Measurements from ENCODE around the gene ZMYM2. TPM values are rescaled to one million over a fixed set of nuclear protein-coding genes. Genes with fewer than 3 reads are reported as not detected.
A peak's percentile ranks its signal among the peaks of the same experiment; 100 is the strongest.

ZMYM2 gene
- total RNA-seq, 1 donor from 2014 or later: 109 TPM

DNA sequence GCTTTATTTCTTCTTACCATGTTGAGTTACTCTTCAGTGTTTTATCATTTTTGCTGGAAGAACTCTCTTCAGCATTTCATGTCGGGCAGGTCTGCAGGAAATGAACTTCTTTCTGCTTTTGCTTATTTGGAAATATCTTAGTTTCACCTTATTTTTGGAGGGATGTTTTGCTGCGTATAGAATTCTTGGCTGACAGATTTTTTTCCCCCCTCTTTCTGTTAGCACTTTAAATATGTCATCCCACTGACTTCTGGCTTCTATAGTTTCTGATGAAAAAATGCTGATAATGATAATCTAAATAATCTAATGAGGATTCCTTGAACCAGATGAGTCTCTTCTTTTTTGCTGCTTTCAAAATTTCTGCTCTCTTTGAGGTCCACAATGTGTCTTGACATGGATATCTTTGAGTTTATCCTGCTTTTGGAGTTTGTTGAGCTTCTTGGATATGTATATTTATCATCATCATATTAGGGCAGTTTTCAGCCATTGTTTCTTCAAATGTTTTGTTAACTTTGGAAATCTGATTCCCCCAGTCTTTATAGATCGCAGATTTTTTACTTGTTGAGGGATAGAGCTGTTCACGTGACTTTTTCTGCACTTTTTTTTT is 20.4 kb downstream of the ZMYM2 start:
- Mint-ChIP-seq H3K4me1 (ENCODE audit: low read depth, unreplicated experiment) (peaks cover 7% of the 10 kb centered on the region), H3K27ac (ENCODE audit: unreplicated experiment) (peak overlapping the region; percentile 27), H3K27me3 (ENCODE audit: low read depth, unreplicated experiment) (no peaks in the 10 kb centered on the region), H3K9me3 (ENCODE audit: unreplicated experiment) (peaks cover 3% of the 10 kb centered on the region), H3K4me3 (ENCODE audit: unreplicated experiment) (no peak overlapping the region), H3K36me3 (ENCODE audit: low read depth, unreplicated experiment) (peaks cover 25% of the 10 kb centered on the region)
- Histone ChIP-seq H3K79me2 (ENCODE audit: insufficient read depth, low read length) (peaks cover 96% of the 10 kb centered on the region), H2AFZ (ENCODE audit: low read depth, low read length) (no peak overlapping the region), H3K9me3 (ENCODE audit: insufficient read depth, low read depth, low read length) (no peaks in the 10 kb centered on the region), H3K4me3 (ENCODE audit: insufficient read depth, low read depth, low read length) (no peak overlapping the region), H3K4me2 (ENCODE audit: low read length) (no peak overlapping the region), H3K27ac (ENCODE audit: low read depth, low read length) (no peak overlapping the region), H4K20me1 (ENCODE audit: insufficient read depth, low read length) (peaks cover 69% of the 10 kb centered on the region), H3K27me3 (ENCODE audit: insufficient read depth, low read length) (no peaks in the 10 kb centered on the region), H3K9ac (ENCODE audit: low read length) (no peak overlapping the region), H3K4me1 (ENCODE audit: insufficient read depth, low read length) (no peaks in the 10 kb centered on the region), H3K36me3 (ENCODE audit: insufficient read depth, low read length) (peaks cover 5% of the 10 kb centered on the region)
- FAIRE-seq (peak; percentile 23), DNase-seq (ENCODE audit: low read depth) (no peak)
- TF ChIP-seq EZH2 (IDR thresholded peaks at IDR 0.05; ENCODE audit: insufficient read depth, low read length) (no peak), CTCF (IDR thresholded peaks at IDR 0.05; ENCODE audit: insufficient read depth, low read depth, low read length) (no peak)

DNA sequence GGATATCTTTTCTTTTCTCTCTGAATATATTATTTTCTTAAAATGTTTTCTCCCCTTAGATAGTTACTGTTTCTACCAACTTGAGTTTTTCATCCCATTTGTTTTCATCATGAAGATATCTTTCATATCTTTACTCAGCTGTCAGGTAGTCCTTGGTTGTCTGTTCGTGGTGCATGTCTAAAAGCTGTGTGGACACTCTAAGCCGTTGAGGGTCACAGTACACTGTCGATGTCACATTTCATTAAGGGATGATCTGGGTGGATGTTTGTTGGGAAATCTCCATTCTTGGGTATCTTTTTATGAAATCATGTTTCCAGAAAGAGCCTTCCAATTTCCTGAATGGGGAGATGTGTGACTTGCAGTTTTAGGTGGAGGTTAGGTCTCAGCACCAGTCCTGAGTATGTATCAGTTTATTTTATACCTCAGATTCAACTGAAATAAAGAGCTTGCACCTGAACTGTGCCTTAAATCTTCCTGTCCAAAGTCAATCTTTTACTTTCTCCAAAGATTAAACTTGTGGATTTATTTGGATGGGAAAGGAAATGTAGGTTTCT is 23.2 kb downstream of the ZMYM2 start:
- Histone ChIP-seq H4K20me1 (ENCODE audit: insufficient read depth, low read length) (peaks cover 77% of the 10 kb centered on the region), H2AFZ (ENCODE audit: low read depth, low read length) (no peak overlapping the region), H3K9me3 (ENCODE audit: insufficient read depth, low read depth, low read length) (no peaks in the 10 kb centered on the region), H3K27me3 (ENCODE audit: insufficient read depth, low read length) (no peaks in the 10 kb centered on the region), H3K9ac (ENCODE audit: low read length) (no peak overlapping the region), H3K27ac (ENCODE audit: low read depth, low read length) (no peak overlapping the region), H3K4me2 (ENCODE audit: low read length) (no peak overlapping the region), H3K4me1 (ENCODE audit: insufficient read depth, low read length) (no peaks in the 10 kb centered on the region), H3K4me3 (ENCODE audit: insufficient read depth, low read depth, low read length) (no peak overlapping the region), H3K79me2 (ENCODE audit: insufficient read depth, low read length) (peaks cover 95% of the 10 kb centered on the region), H3K36me3 (ENCODE audit: insufficient read depth, low read length) (peaks cover 8% of the 10 kb centered on the region)
- Mint-ChIP-seq H3K4me1 (ENCODE audit: low read depth, unreplicated experiment) (peaks cover 20% of the 10 kb centered on the region), H3K4me3 (ENCODE audit: unreplicated experiment) (no peak overlapping the region), H3K36me3 (ENCODE audit: low read depth, unreplicated experiment) (peaks cover 19% of the 10 kb centered on the region), H3K27ac (ENCODE audit: unreplicated experiment) (no peak overlapping the region), H3K27me3 (ENCODE audit: low read depth, unreplicated experiment) (no peaks in the 10 kb centered on the region), H3K9me3 (ENCODE audit: unreplicated experiment) (peaks cover 3% of the 10 kb centered on the region)
- DNase-seq (ENCODE audit: low read depth) (no peak), FAIRE-seq (no peak)
- TF ChIP-seq EZH2 (IDR thresholded peaks at IDR 0.05; ENCODE audit: insufficient read depth, low read length) (no peak), CTCF (IDR thresholded peaks at IDR 0.05; ENCODE audit: insufficient read depth, low read depth, low read length) (no peak)

DNA sequence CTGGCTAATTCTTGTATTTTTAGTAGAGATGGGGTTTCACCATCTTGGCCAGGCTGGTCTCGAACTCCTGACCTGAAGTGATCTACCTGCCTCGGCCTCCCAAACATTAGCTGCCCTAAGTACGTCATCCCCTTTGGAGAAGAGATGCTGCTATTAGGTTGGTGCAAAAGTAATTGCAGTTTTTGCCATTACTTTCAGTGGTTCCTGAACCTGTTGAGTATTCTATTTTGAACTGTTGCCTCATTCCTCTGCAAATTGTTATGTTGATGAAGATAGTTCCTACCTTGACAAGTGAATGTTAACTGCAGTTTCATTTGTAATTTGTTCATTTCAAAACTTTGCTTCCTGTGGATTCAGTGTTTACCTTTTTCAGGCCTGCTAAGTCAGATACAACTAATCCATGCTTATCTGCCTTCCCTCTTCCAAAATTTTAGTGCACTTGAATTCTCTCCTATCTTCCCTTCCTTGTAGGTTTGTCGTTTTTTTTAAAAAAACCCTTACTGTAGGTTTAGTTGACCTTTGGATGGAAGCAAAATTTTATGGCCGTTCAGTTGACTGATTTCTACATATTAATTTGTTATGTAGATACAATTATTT is 24.0 kb downstream of the ZMYM2 start:
- H3K9me3 Mint-ChIP-seq (ENCODE audit: unreplicated experiment): peaks cover 3% of the 10 kb centered on the region
- peaks cover 8% of the 10 kb centered on the region for H3K36me3 ChIP-seq (ENCODE audit: insufficient read depth, low read length)
- H3K4me1 ChIP-seq (ENCODE audit: insufficient read depth, low read length): no peaks in the 10 kb centered on the region
- no peak overlapping the region for H3K4me3 ChIP-seq (ENCODE audit: insufficient read depth, low read depth, low read length)
- peaks cover 16% of the 10 kb centered on the region for H3K36me3 Mint-ChIP-seq (ENCODE audit: low read depth, unreplicated experiment)
- H3K9me3 ChIP-seq (ENCODE audit: insufficient read depth, low read depth, low read length): no peaks in the 10 kb centered on the region
- H4K20me1 ChIP-seq (ENCODE audit: insufficient read depth, low read length): peaks cover 76% of the 10 kb centered on the region
- no peak for DNase-seq (ENCODE audit: low read depth)
- TF ChIP-seq CTCF (IDR thresholded peaks at IDR 0.05; ENCODE audit: insufficient read depth, low read depth, low read length) (no peak), EZH2 (IDR thresholded peaks at IDR 0.05; ENCODE audit: insufficient read depth, low read length) (no peak)
- peaks cover 95% of the 10 kb centered on the region for H3K79me2 ChIP-seq (ENCODE audit: insufficient read depth, low read length)
- no peaks in the 10 kb centered on the region for H3K27me3 Mint-ChIP-seq (ENCODE audit: low read depth, unreplicated experiment)
- peaks cover 20% of the 10 kb centered on the region for H3K4me1 Mint-ChIP-seq (ENCODE audit: low read depth, unreplicated experiment)
- H3K27me3 ChIP-seq (ENCODE audit: insufficient read depth, low read length): no peaks in the 10 kb centered on the region
- no peak for FAIRE-seq
- H3K9ac ChIP-seq (ENCODE audit: low read length): no peak overlapping the region
- H3K27ac Mint-ChIP-seq (ENCODE audit: unreplicated experiment): no peak overlapping the region
- H2AFZ ChIP-seq (ENCODE audit: low read depth, low read length): no peak overlapping the region
- H3K4me2 ChIP-seq (ENCODE audit: low read length): no peak overlapping the region
- no peak overlapping the region for H3K4me3 Mint-ChIP-seq (ENCODE audit: unreplicated experiment)
- no peak overlapping the region for H3K27ac ChIP-seq (ENCODE audit: low read depth, low read length)

All from astrocyte (in vitro differentiated cells and primary cell).